NCI-H2227 treated with DMSO at 0.1 percent for 48 hours (cell line): ENCODE measurements around the gene FST.

Experiments used
- DNase-seq: peaks from one replicate; lab custom pipeline; 2025; lab: John Stamatoyannopoulos, UW

The FST gene

DNA sequence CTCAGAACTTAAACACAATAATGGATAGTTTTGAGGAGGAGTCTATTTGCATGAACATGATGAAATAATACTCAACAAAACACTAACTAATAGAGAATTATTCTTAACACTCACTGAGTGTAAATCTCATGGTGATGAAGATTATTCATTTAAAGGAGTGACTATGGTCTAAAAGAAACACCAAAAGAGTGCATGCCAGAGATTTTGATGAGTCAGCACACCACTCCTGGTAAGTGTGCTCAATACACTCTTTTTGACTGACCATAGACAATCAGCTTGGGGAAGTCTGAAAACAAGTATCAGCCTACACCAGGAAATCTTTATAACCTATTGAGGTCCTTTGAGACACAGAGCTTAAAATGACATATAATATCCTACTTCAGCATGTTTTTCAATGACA, 6.8 kb upstream of the FST start:
- DNase-seq: no peak

GRCh38 chr5:53475320-53475719, 5.1 kb upstream of the FST start:
- DNase-seq: no peak

DNA sequence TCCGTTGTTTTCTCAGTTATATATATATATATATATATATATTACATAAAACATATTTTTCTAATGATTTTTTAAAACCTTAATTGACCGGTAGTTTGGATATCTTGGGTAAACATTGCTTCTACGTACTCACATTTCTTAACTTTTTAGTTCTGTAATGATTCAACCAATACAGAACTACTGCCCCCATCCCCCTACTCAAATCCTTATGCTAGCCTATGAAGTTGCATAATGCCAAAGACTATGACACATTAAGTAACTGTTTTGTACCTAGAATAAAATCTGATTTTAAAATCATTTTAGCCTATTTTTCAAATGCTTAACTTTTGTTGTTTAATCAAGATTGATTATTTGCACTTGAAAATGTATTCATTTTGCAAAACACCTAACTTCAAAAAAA, 4.4 kb upstream of the FST start:
- no peak for DNase-seq

DNA sequence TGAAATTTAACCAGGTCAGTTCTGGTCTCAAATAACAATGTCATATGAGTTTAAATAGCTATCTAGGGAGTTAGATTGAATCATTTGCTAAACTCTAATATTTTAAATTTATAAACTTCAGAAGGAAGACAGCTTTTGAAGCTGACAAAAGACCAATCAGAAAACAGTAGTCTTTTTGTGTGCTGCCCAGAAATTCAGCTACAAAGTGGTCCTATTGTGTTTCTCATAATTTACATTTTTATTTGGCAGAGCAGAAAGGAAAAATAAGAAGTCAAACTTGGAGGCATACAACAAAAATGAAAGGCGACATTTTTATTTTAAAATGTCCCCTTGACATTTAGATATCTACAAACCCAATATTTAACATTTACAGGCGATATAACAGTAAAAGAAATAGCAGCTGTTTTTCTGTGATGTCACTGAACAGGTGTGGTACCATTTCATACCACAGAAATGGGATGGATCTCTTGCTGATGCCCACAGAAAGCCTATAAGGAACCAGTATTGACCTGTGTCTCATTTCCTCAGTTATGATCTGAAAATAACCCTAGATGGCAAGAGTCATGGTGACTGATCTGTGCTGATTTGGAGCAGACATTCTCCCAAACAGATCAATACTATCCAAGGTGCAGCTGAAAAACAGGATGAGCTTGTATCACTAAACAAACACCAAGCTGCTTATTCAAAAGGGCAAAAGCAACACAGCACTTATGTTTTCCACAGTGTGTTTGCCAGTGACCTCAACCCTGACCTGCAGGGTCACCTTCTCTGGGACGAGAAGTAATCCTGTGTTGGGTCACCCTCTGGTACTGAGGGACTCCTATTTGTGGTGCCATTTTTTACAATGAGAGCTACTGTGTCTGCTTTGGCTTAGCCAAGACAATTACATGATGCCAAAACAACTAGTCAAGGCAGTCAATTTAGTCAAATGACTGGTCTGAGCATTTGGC, 3.6 kb upstream of the FST start:
- no peak for DNase-seq

- DNase-seq: peak; percentile 8
Measured at GRCh38 chr5:53478411-53479044, 1.9 kb upstream of the FST start.

DNA sequence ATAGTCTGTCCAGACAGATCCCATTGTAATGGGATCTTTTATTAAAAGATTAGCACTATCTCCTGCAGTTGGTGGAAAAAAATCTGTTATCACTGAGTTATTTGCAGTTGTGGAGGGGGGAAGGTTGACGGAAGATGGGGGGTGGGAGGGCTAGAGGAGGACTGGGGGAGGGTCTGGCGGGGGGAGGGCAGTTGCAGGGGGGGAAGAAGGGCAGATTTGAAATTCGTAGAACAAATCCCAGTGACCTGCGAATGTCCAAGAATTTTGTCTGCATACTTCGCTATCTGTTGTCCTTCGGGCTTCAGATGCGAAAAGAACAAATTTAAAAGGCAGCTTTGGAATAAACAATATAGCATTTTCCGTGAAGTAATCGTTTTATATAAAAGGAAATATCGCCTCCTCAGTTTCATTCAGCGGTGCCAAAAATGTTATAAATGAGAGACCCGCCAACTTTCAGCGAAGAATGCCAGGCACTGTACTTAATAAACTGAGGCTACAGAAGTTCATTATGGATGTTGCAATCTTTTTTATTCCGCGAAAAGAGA, 1.3 kb upstream of the FST start:
- DNase-seq: no peak

DNA sequence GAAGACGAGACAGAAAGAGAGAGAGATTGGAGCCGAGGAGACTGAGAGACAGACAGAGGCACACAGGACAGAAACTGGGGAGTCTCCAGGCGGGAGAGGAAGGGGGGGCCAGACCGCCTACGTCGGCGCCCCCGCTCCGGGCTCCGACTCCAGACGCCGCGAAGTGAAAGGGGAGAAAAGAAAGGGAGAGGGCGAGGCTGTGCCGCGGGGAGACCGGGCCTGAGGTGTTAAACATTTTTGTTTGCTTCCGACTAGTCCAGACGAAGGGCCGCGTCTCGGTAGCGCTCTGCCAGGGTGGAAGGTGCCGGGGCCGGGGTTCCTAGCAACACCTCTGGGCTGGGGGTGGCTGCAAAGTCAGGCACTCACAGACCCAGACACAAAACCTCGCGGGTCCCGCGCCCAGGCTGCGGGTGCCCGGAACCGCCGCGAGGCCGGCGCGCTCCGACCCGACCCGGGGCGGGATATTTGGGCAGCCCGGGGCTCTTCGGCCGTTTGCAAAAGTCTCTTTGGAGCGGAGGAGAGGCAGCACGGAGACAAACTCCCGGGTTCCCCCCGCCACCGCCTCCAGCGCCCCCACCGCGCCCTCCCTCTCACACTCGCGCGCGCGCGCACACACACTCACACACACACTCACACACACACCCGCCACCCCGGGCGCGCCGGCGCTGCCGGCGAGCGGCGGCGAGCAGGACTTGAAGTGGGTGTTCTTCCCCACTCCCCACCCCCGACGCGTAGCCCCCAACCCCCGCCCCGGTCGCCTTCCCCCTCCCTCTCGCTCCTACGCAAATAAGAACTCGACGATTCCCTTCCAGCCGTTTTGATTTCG, 626 bp upstream of the FST start:
- DNase-seq: no peak

DNA sequence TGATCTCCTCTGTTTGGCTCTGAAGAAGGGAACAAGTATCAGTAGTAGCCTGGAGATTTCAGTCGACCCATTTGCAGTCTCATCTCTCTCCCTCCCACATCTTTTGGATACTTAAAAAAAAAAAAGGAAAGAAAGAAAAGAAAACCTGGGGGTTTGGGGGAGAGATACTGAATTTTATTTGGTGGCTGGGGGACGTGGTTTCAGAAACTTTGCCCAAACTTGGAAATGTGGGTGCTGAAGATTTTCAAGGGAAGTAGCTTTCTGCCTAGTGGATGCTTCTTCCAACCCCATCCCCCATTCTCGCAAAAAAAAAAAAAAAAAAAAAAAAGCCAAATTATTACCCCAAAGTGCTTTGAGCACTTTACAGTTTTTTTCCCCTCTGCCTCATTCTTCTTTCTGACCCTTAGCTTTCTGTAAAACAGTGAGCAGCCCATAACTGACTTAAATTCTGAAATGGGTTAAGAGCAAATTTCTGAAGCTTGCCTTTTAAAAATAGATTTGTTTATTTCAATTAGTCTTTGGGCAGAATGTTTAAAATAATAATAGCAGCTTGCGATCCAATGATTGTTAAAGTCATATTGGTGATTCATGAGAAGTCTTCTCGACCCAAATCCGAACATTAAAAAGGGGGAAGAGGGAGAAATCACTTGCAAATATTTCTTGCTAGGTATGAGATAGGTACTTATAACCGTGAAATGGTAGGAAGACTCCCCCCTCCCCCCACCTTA, 894 bp downstream of the FST start:
- DNase-seq: no peak

GRCh38 chr5:53481887-53482716, 1.7 kb downstream of the FST start:
- DNase-seq: no peak

DNA sequence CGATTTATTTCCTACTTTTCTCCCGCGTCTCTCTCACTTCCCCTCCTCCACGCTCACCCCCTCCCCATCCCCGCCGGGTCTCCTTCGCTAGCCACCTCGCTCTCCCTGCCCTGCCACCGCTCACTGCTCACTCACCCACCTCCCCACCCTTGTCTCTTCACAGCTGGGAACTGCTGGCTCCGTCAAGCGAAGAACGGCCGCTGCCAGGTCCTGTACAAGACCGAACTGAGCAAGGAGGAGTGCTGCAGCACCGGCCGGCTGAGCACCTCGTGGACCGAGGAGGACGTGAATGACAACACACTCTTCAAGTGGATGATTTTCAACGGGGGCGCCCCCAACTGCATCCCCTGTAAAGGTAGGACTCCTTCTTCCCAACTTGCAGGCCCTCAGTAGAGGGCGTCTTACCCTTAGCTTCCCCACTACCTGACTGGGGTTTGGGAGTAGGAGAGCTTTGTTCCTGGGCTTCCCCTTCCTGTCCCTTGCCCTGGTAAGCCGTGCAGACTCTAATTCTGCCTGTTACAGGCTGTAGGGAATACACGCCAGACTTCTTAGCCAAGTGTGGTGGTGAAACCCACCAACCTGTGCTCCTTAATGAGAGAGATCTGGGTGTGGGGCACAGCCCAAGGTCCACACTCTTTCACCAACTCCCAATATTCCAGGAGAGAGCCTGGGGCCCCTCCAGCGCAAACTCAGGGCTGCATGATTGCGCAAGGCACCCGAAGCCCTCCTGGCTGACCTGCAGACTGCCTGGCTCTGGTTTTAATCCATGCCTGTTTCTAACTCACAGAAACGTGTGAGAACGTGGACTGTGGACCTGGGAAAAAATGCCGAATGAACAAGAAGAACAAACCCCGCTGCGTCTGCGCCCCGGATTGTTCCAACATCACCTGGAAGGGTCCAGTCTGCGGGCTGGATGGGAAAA, 2.5 kb downstream of the FST start:
- DNase-seq: no peak

- DNase-seq: no peak
Measured at GRCh38 chr5:53487436-53487835, 7.0 kb downstream of the FST start.

GRCh38 chr5:53488195-53488722, 7.8 kb downstream of the FST start:
- DNase-seq: no peak

DNA sequence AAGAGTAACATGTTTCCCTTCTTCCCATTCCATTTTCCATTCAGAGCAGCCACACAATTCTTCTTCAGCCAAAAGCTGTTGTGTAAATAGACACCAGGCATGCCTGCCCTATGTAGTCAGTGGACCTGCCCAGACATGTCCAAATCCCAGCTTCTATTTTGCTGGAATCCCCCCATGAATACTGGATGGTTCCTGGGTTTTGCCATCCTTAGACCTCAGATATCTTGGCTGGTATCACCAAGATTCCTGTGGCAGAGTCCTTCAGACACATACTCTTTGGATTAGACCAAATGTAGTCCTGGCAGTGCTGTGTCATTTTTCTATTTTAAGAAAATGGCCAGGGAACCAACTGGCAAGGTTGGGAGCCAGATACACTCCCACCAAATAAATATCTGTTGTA, 10.3 kb downstream of the FST start:
- no peak for DNase-seq

- no peak for DNase-seq
Measured at GRCh38 chr5:53501054-53501453, 20.6 kb downstream of the FST start.

- DNase-seq: no peak
Measured at GRCh38 chr5:53503562-53504218, 23.3 kb downstream of the FST start.

GRCh38 chr5:53507013-53507412, 26.6 kb downstream of the FST start:
- no peak for DNase-seq

- DNase-seq: no peak
Measured at GRCh38 chr5:53508125-53508524, 27.7 kb downstream of the FST start.

DNA sequence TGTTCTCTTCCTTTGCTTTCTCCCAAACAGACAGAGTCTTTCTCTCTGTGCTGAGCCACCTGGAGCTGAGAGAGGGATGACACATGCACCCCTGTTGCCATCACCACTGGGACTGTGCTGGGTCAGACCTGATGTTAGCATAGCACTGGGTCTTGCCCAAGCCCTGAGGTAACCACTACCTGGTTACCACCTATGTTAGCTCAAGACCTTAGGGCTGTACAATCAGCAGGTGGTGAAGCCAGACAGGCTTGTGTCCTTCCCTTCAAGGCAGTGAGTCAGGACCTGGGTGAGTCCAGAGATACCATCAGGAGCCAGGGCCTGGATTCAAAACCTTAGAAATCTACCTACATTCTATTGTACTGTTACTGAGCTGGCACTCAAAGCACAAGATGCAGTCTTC, 32.1 kb downstream of the FST start:
- DNase-seq: no peak

GRCh38 chr5:53515988-53516387, 35.6 kb downstream of the FST start:
- no peak for DNase-seq
